Measurements from ENCODE around the gene KLHL13.

- TF ChIP-seq CTCF (IDR thresholded peaks at IDR 0.05) (no peak), POLR2A (IDR thresholded peaks at IDR 0.05) (no peak)
Measured at GRCh38 chrX:117987373-117987772, 129.2 kb downstream of the KLHL13 start.
